Heart left ventricle (tissue), 13 donors: ENCODE results near the gene ZNF524.

Experiments
- POLR2A ChIP-seq, 2 donors: fragments of 450-650 bp; IDR thresholded peaks; one replicate each; pipeline ENCODE4 v1.6.1; 2017; ENCODE audit warnings: antibody characterized with exemption in 2 of 2, mild to moderate bottlenecking in 2 of 2, moderate library complexity in 2 of 2
- TF ChIP-seq, protein P1 (sequence below), 12 donors: fragments of 200-600 bp; sonication (generic) in 4 of 12; IDR thresholded peaks; one replicate each; pipeline versions ENCODE4 v1.5.0 to v1.8.0; 2018 to 2022; ENCODE audit warnings: antibody characterized with exemption in 12 of 12, mild to moderate bottlenecking in 5 of 12
- donor health status: ischemic (EF 13 %, LVEDD 7.1; RV severe dilation, severe dysfunction).
- donor health status: DM: no; HTN: yes; CAD: no.
- donor health status: DM: no; HTN: no; CAD: no.
- donor health status: ischemic (EF 25% LVEDD 6.9; RV normal size, moderate dysfunction).
- donor health status: ischemic (EF 25% LVEDD 5.7; RV mildly dilated, moderate dysfunction).
- donor health status: ischemic (EF 35%, LVEDD 5.7; RV mildly dilated, moderate dysfunction).
- donor health status: nonischemic (EF 11% LVEDD 7.7; RV severe dilation, severe dysfunction).
- donor health status: DM: yes; HTN: yes; CAD: no.
- donor health status: PGD.
- donor health status: ischemic (EF 29% LVEDD 5.4; RV normal size, mild dysfunction).
- donor health status: nonischemic (EF 23%, LVEDD 6.1; RV moderate dilation, normal function).

- TF ChIP-seq POLR2A (IDR thresholded peaks at IDR 0.05), result no peak
- TF ChIP-seq, protein P1, sequence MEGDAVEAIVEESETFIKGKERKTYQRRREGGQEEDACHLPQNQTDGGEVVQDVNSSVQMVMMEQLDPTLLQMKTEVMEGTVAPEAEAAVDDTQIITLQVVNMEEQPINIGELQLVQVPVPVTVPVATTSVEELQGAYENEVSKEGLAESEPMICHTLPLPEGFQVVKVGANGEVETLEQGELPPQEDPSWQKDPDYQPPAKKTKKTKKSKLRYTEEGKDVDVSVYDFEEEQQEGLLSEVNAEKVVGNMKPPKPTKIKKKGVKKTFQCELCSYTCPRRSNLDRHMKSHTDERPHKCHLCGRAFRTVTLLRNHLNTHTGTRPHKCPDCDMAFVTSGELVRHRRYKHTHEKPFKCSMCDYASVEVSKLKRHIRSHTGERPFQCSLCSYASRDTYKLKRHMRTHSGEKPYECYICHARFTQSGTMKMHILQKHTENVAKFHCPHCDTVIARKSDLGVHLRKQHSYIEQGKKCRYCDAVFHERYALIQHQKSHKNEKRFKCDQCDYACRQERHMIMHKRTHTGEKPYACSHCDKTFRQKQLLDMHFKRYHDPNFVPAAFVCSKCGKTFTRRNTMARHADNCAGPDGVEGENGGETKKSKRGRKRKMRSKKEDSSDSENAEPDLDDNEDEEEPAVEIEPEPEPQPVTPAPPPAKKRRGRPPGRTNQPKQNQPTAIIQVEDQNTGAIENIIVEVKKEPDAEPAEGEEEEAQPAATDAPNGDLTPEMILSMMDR (IDR thresholded peaks at IDR 0.05), result no peak
Observed at GRCh38 chr19:55621205-55621672, 21.2 kb downstream of the ZNF524 start.
